Measurements from ENCODE around the gene SPEN. TPM values are rescaled to one million over a fixed set of nuclear protein-coding genes. Genes with fewer than 3 reads are reported as not detected.

Gene SPEN
- total RNA-seq, 1 donor from 2014 or later, result 54.0 TPM

GRCh38 chr1:15941899-15942660 lies 94.6 kb downstream of the SPEN start:
- TF ChIP-seq CTCF (IDR thresholded peaks at IDR 0.05), result no peak
- Mint-ChIP-seq H3K9me3 (ENCODE audit: unreplicated experiment) (no peaks in the 10 kb centered on the region), H3K27ac (ENCODE audit: unreplicated experiment) (no peak overlapping the region), H3K36me3 (ENCODE audit: unreplicated experiment) (peaks cover 30% of the 10 kb centered on the region), H3K4me1 (ENCODE audit: unreplicated experiment) (peaks cover 34% of the 10 kb centered on the region), H3K4me3 (ENCODE audit: unreplicated experiment) (no peak overlapping the region), H3K27me3 (ENCODE audit: unreplicated experiment) (no peaks in the 10 kb centered on the region)
- no peak for DNase-seq (ENCODE audit: extremely low spot score, unreplicated experiment)

DNA sequence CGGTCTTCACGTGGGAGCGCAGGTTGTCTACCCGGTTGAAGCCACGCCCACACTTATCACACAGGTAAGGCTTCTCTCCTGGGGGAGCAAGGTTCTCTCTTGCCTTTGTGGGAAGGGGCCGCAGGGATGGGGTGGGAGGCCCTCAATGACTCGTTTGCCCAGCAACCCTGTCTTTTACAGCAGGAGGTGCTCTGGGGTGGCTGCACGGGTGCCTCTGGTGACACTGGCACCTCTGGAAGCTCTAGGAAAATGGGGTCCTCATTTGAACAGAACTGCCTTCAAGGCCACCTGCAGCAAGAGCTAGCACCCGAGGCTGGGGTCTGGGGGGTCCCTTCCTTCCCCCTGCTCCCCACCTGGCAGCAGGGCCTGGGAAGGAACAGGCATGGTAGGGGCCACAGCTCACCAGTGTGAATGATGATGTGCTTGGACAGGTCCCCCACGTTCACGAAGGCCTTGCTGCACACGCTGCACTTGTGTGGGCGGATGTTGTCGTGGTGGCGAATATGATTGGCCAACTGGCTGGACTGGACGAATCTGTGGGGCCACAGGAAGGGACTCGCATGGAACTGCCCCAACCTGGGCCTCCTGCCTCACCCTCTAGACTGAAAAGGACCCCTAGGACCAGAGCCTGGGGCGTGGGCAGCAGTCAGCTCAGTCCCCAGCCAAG lies 95.3 kb downstream of the SPEN start:
- peaks cover 28% of the 10 kb centered on the region for H3K36me3 Mint-ChIP-seq (ENCODE audit: unreplicated experiment)
- H3K27ac Mint-ChIP-seq (ENCODE audit: unreplicated experiment), result no peak overlapping the region

DNA sequence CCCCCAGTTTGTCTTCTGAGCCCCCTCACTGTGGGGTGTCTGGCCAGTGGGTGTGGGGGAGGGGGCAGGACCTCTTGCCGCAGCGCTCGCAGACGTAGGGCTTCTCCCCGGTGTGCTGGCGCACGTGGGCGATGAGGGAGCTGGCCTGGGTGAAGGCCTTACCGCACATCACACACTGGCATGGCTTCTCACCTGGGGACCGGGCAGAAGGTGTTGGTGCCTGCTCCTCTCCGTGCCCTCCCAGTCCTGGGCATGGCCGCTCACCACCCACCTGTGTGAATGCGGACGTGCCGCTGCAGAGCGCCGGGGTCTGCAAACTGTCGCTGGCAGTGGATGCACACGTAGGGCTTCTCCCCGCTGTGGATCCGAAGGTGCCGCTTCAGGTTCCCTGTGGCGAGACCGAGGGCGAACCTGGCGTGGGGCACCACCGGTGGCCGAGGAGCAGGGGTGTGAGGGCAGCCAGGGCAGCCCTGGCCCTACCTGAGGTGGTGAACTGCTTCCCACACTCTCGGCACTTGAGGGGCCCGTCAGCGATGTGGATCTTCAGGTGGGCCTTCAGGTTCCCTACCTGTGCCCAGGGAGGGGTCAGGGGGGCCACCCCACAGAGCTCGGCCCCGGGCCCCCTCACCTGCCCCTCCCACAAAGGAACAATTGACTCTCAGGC lies 96.0 kb downstream of the SPEN start:
- H3K27ac Mint-ChIP-seq (ENCODE audit: unreplicated experiment), result no peak overlapping the region
- no peak for TF ChIP-seq CTCF (IDR thresholded peaks at IDR 0.05)
- peaks cover 27% of the 10 kb centered on the region for H3K36me3 Mint-ChIP-seq (ENCODE audit: unreplicated experiment)
- H3K9me3 Mint-ChIP-seq (ENCODE audit: unreplicated experiment), result no peaks in the 10 kb centered on the region
- H3K4me3 Mint-ChIP-seq (ENCODE audit: unreplicated experiment), result no peak overlapping the region
- no peak for DNase-seq (ENCODE audit: extremely low spot score, unreplicated experiment)
- no peaks in the 10 kb centered on the region for H3K27me3 Mint-ChIP-seq (ENCODE audit: unreplicated experiment)
- H3K4me1 Mint-ChIP-seq (ENCODE audit: unreplicated experiment), result peaks cover 30% of the 10 kb centered on the region

More for the DNA sequence above, 95.3 kb downstream of the SPEN start:
- no peak for TF ChIP-seq CTCF (IDR thresholded peaks at IDR 0.05)
- Mint-ChIP-seq H3K4me3 (ENCODE audit: unreplicated experiment) (no peak overlapping the region), H3K4me1 (ENCODE audit: unreplicated experiment) (peaks cover 29% of the 10 kb centered on the region), H3K27me3 (ENCODE audit: unreplicated experiment) (no peaks in the 10 kb centered on the region), H3K9me3 (ENCODE audit: unreplicated experiment) (no peaks in the 10 kb centered on the region)
- no peak for DNase-seq (ENCODE audit: extremely low spot score, unreplicated experiment)

- no peaks in the 10 kb centered on the region for H3K9me3 Mint-ChIP-seq (ENCODE audit: unreplicated experiment)
- no peak overlapping the region for H3K4me3 Mint-ChIP-seq (ENCODE audit: unreplicated experiment)
- no peak overlapping the region for H3K27ac Mint-ChIP-seq (ENCODE audit: unreplicated experiment)
- H3K27me3 Mint-ChIP-seq (ENCODE audit: unreplicated experiment), result no peaks in the 10 kb centered on the region
- DNase-seq (ENCODE audit: extremely low spot score, unreplicated experiment), result no peak
- H3K4me1 Mint-ChIP-seq (ENCODE audit: unreplicated experiment), result peaks cover 30% of the 10 kb centered on the region
- peaks cover 27% of the 10 kb centered on the region for H3K36me3 Mint-ChIP-seq (ENCODE audit: unreplicated experiment)
- TF ChIP-seq CTCF (IDR thresholded peaks at IDR 0.05), result no peak
These were observed 96.4 kb downstream of the SPEN start for GRCh38 chr1:15943992-15944307.

Measured in osteocyte (in vitro differentiated cells).